ENCODE results near the gene NCR1.
"Not testable (repeated sequence)": the region's sequence is repeated elsewhere in the genome, so short reads cannot be mapped to it uniquely, and the experiment has no call there.

GRCh38 chr19:54898685-54899084 lies 7.3 kb upstream of the NCR1 start:
- not testable (repeated sequence) for TF ChIP-seq CTCF, POLR2AphosphoS5 (IDR thresholded peaks at IDR 0.05)
